ENCODE results near the gene TSPAN4.

GRCh38 chr11:890794-891540, 48.3 kb downstream of the TSPAN4 start:
- TF ChIP-seq RBM17 (IDR thresholded peaks at IDR 0.05; ENCODE audit: borderline replicate concordance, low read depth, low read length): no peak
- TF ChIP-seq ZNF766 (CRISPR knock-in tag; conservative IDR thresholded peaks at IDR 0.05): no peak
- no peak for TF ChIP-seq ZNF79 (CRISPR knock-in tag; IDR thresholded peaks at IDR 0.05; ENCODE audit: low read depth)
- TF ChIP-seq SRSF1 (IDR thresholded peaks at IDR 0.05; ENCODE audit: low read depth, low read length): no peak
- no peak for TF ChIP-seq CTCF (IDR thresholded peaks at IDR 0.05 in 2 of 3, conservative IDR thresholded peaks at IDR 0.05 in 1 of 3; ENCODE audit: insufficient read depth in 2 of 3, low read depth in 1 of 3, low read length in 3 of 3)

All from K562 (cell line).